Caco-2 (cell line): Measurements from ENCODE around the gene ZNF76. TPM values are rescaled to one million over a fixed set of nuclear protein-coding genes. Genes with fewer than 3 reads are reported as not detected.

Source experiments
- BruUV-seq: library from RNA; stranded (reverse); fragments of 400-500 nt; replicated peaks from 2 replicates; lab custom pipeline; 2021; lab: Mats Ljungman, UMichigan
- CTCF ChIA-PET: fragments of 300-600 bp; sonication (Branson Sonifier 250); formaldehyde crosslinking; loops from one replicate; lab custom pipeline; 2022; ENCODE audit warnings: antibody characterized with exemption; lab: Charles Lee
- POLR2A ChIA-PET: fragments of 300-600 bp; sonication (Branson Sonifier 250); formaldehyde crosslinking; loops from one replicate; lab custom pipeline; 2022; ENCODE audit warnings: antibody characterized with exemption; lab: Charles Lee
- DNase-seq, 2 experiments: peaks; one replicate each; pipeline versions ENCODE4 v3.0.0 to v3.0.0-alpha.2; 2020 to 2022
- H3K27me3 ChIP-seq: replicated peaks from 2 replicates; pipeline ENCODE4 v1.6.0; 2011; ENCODE audit warnings: low read length; ENCODE audit not compliant: control insufficient read depth, insufficient read depth
- H3K36me3 ChIP-seq: 2 replicates; pipeline ENCODE4 v1.5.1; 2011; ENCODE audit warnings: low read length; ENCODE audit not compliant: control insufficient read depth, insufficient read depth
- H3K4me1 ChIP-seq: fragments of 250-450 bp; sonication (Bioruptor Pico); 2 replicates; pipeline ENCODE4 v1.5.1; 2020; ENCODE audit warnings: mild to moderate bottlenecking
- H3K4me3 ChIP-seq: 2 replicates; pipeline ENCODE4 v1.5.1; 2011; ENCODE audit warnings: low read depth, mild to moderate bottlenecking, control low read depth, low read length
- H3K9me3 ChIP-seq: fragments of 250-450 bp; sonication (Bioruptor Pico); 2 replicates; pipeline ENCODE4 v1.5.1; 2020; ENCODE audit warnings: mild to moderate bottlenecking, moderate library complexity
- H3K27ac Mint-ChIP-seq: one replicate; pipeline ENCODE4 v1.8.0; 2022; ENCODE audit warnings: mixed read lengths; ENCODE audit not compliant: unreplicated experiment
- H3K27me3 Mint-ChIP-seq: one replicate; pipeline ENCODE4 v1.8.0; 2022; ENCODE audit warnings: mixed read lengths; ENCODE audit not compliant: insufficient read depth, unreplicated experiment
- H3K36me3 Mint-ChIP-seq: one replicate; pipeline ENCODE4 v1.8.0; 2022; ENCODE audit warnings: mild to moderate bottlenecking, mixed read lengths; ENCODE audit not compliant: insufficient read depth, unreplicated experiment
- H3K4me1 Mint-ChIP-seq: one replicate; pipeline ENCODE4 v1.8.0; 2022; ENCODE audit warnings: low read depth, mixed read lengths; ENCODE audit not compliant: unreplicated experiment
- H3K4me3 Mint-ChIP-seq: one replicate; pipeline ENCODE4 v1.8.0; 2022; ENCODE audit warnings: mild to moderate bottlenecking, moderate library complexity, mixed read lengths; ENCODE audit not compliant: unreplicated experiment
- H3K9me3 Mint-ChIP-seq: one replicate; pipeline ENCODE4 v1.8.0; 2022; ENCODE audit warnings: mixed read lengths; ENCODE audit not compliant: unreplicated experiment
- CTCF ChIP-seq, 2 experiments: fragments of 200-600 bp in 1 of 2; IDR thresholded peaks; 1 replicate in 1 of 2; 2 replicates in 1 of 2; pipeline versions ENCODE4 v1.5.1 to v1.8.0; 2011 to 2022; ENCODE audit warnings: antibody characterized with exemption in 1 of 2, control low read depth in 1 of 2, inconsistent platforms in 1 of 2, low read depth in 1 of 2, low read length in 1 of 2, mild to moderate bottlenecking in 1 of 2, moderate library complexity in 1 of 2; ENCODE audit not compliant: insufficient read depth in 1 of 2, severe bottlenecking in 1 of 2, unreplicated experiment in 1 of 2
- intact Hi-C: fragments of 100-400 bp; cut with micrococcal nuclease; formaldehyde crosslinking; loops from one replicate; pipeline ENCODE4 v1.10.0; 2022; ENCODE audit not compliant: unreplicated experiment
- total RNA-seq: library from RNA; stranded (reverse); gene quantifications from 2 replicates; pipeline ENCODE4 v1.2.3, GENCODE V29; 2022

ZNF76 gene
- total RNA-seq, 1 experiment from 2014 or later = 22.7 TPM

DNA sequence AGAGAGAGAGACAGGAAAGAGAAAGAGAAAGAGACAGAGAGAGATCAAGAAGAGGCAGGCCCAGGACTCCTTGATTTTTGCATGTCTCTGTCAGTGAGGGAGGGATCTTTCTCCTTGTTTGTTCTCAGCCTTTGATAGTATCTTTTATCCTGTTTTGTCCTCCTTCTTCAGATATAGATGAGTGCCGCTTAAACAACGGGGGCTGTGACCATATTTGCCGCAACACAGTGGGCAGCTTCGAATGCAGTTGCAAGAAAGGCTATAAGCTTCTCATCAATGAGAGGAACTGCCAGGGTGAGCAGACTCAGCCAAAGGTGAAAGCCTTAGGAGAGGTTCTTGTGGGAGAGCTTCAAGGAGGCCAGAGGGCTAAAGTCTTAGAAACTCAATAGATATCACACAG is 20.0 kb upstream of the ZNF76 start:
- TF ChIP-seq CTCF (IDR thresholded peaks at IDR 0.05; ENCODE audit: insufficient read depth in 1 of 2, low read depth in 1 of 2, low read length in 1 of 2, severe bottlenecking in 1 of 2, unreplicated experiment in 1 of 2) = no peak
- no peaks in the 10 kb centered on the region for H3K4me1 ChIP-seq
- no peaks in the 10 kb centered on the region; the same call in 1 of the 2 replicates for H3K36me3 ChIP-seq
- BruUV-seq = no TSS peak
- H3K27me3 ChIP-seq = no peaks in the 10 kb centered on the region
- Mint-ChIP-seq H3K9me3 (peaks cover 5% of the 10 kb centered on the region), H3K27me3 (no peaks in the 10 kb centered on the region), H3K27ac (no peak overlapping the region), H3K36me3 (peaks cover 7% of the 10 kb centered on the region), H3K4me3 (no peak overlapping the region), H3K4me1 (peaks cover 13% of the 10 kb centered on the region)
- H3K4me3 ChIP-seq = no peak overlapping the region
- ChIA-PET POLR2A (no interaction called here), CTCF (interaction anchor here (0.6 to 3.2 kb wide), 5 partner anchors 33 to 142 kb away, joined by 3 to 27 read pairs (median 4); no protein-coding TSS in a partner anchor)
- no peak for DNase-seq
- intact Hi-C loops = no loop called here
- H3K9me3 ChIP-seq = 0 out of 2 replicates have a peak, but pooled peaks cover 7% of the 10 kb centered on the region

- no peak overlapping the region for H3K4me3 Mint-ChIP-seq
- Histone ChIP-seq H3K4me3 (no peak overlapping the region), H3K36me3 (no peaks in the 10 kb centered on the region; the same call in 1 of the 2 replicates), H3K9me3 (no peaks in the 10 kb centered on the region), H3K27me3 (no peaks in the 10 kb centered on the region), H3K4me1 (no peaks in the 10 kb centered on the region)
- POLR2A ChIA-PET = interaction anchor here (1.2 kb wide), 1 partner anchor 18 kb away, joined by 3 read pairs; the partner anchor contains the start of gene ZNF76
- intact Hi-C loops = loop anchor here (1.0 to 2.0 kb wide), 3 partner anchors 36 to 254 kb away; no protein-coding TSS in a partner anchor
- peaks cover 13% of the 10 kb centered on the region for H3K4me1 Mint-ChIP-seq
- H3K36me3 Mint-ChIP-seq = no peaks in the 10 kb centered on the region
- peak; percentile 74 to 88 for DNase-seq
- CTCF ChIA-PET = interaction anchor here (0.6 to 3.2 kb wide), 19 partner anchors 10 to 373 kb away, joined by 3 to 27 read pairs (median 5); partner anchors contain the start of genes SCUBE3 and ZNF76
- no peaks in the 10 kb centered on the region for H3K9me3 Mint-ChIP-seq
- peak; percentile 92 to 96 for TF ChIP-seq CTCF (IDR thresholded peaks at IDR 0.05; ENCODE audit: insufficient read depth in 1 of 2, low read depth in 1 of 2, low read length in 1 of 2, severe bottlenecking in 1 of 2, unreplicated experiment in 1 of 2)
- H3K27me3 Mint-ChIP-seq = no peaks in the 10 kb centered on the region
- H3K27ac Mint-ChIP-seq = no peak overlapping the region
- no TSS peak for BruUV-seq
Measured at GRCh38 chr6:35240838-35241801, 18.4 kb upstream of the ZNF76 start.

DNA sequence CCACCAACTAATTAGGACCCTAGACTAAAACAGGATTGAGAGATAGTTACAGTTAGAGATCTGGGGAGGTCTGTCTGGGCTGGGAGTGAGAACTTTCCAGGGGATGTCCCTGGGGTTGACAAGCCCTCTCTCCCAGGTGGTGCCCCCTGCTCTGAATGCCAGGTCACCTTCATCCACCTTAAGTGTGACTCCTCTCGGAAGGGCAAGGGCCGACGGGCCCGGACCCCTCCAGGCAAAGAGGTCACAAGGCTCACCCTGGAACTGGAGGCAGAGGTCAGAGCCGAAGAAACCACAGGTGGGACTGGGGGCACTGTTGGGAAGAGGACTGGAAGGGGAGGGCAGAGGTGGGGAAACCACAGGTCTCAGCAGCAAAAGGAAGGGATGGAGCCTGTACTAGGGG is 17.0 kb upstream of the ZNF76 start:
- ChIA-PET POLR2A (no interaction called here), CTCF (interaction anchor here (2.2 to 3.2 kb wide), 2 partner anchors 12 to 96 kb away, joined by 19 to 23 read pairs; no protein-coding TSS in a partner anchor)
- H3K9me3 ChIP-seq = no peaks in the 10 kb centered on the region
- no peaks in the 10 kb centered on the region; the same call in 1 of the 2 replicates for H3K36me3 ChIP-seq
- H3K9me3 Mint-ChIP-seq = no peaks in the 10 kb centered on the region
- no peak for DNase-seq
- no peaks in the 10 kb centered on the region for H3K27me3 Mint-ChIP-seq
- H3K27ac Mint-ChIP-seq = no peak overlapping the region
- no peak for TF ChIP-seq CTCF (IDR thresholded peaks at IDR 0.05; ENCODE audit: insufficient read depth in 1 of 2, low read depth in 1 of 2, low read length in 1 of 2, severe bottlenecking in 1 of 2, unreplicated experiment in 1 of 2)
- H3K27me3 ChIP-seq = no peaks in the 10 kb centered on the region
- intact Hi-C loops = no loop called here
- H3K4me3 ChIP-seq = no peak overlapping the region
- BruUV-seq = no TSS peak
- H3K36me3 Mint-ChIP-seq = no peaks in the 10 kb centered on the region
- H3K4me3 Mint-ChIP-seq = no peak overlapping the region
- H3K4me1 ChIP-seq = no peaks in the 10 kb centered on the region
- peaks cover 13% of the 10 kb centered on the region for H3K4me1 Mint-ChIP-seq
